Smooth muscle cell of the brain vasculature (primary cell): ENCODE data around the gene OR6C74.

ENCODE experiments used
- DNase-seq: peaks from one replicate; pipeline ENCODE4 v3.0.0-alpha.2; 2012; ENCODE audit warnings: low read depth, low spot score

OR6C74 gene

DNA sequence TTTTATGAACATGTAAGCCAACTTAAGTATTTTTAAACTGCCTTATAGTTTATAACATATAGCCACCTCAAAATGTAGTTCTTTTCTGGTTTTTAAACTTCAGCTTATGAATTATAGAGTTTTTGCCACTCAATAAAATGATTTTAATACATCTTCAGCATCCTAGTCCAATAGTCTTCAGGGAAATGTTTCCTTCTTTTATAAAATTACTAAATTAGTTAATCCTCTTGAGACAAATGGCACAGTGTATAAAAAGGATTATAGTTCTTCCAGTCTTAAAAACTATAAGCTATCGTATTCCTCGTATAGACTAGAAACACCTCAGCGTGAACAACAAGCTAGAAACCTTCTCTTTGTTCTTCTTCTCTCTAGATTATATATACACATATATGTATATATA lies at the start of gene OR6C74:
OR6C74 (plus strand) TSS at position 301 of the 400 bp plus-strand sequence. CDS start 2,679 bp downstream, outside the sequence.
- DNase-seq, result no peak

DNA sequence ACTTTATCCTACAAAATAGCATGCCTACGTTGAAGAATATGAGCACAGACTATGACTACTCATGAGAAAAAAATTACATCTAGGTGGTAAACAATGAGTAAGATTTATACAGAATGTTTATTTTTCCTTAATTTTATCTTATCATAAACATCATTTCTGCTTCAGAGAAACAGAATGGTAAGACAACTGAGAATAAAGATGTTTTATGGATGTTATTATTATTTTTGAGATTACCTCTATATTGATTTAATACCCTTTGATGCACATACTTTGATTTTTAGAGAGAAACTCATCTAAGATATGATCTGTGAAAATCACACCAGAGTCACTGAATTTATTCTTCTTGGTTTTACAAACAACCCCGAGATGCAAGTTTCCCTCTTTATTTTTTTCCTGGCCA lies 23.7 kb upstream of the OR6C74 start, which contains the start of gene OR10A7:
OR10A7 (plus strand) TSS at position 301 of the 400 bp plus-strand sequence; CDS start at position 301, 0 bp downstream.
- no peak for DNase-seq

DNA sequence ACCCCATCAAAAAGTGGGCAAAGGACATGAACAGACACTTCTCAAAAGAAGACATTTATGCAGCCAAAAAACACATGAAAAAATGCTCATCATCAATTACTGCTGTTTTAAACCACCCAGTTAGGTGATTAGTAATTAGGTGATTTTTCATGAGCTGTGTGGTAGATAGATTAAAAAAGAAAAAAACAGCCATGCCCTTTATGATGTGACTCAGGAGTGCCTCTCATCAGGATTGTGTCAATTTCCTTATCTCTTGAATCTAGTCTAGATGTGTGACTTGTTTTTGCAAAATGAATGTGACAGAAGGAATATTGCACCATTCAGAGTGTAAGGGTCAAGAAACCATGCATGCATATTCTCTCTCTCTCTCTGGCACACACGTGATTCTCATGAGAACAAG lies 17.9 kb upstream of the OR6C74 start:
- no peak for DNase-seq

DNA sequence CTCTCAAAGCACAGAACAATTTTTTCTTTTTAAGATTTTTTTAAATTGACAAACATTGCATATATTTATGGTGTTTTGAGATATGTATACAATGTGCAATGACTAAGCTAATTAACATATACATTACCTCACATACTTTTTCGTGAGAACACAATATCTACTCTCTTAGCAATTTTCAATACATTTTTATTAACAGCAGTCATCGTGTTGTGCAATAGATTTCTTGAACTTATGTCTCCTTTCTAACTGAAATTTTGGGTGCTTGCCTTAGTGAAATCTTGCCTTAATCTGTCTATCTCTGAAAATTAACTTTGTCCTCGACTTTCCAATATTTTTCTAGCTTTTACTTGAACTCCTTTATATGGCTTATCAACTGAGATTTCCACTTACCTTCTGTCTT lies 16.8 kb upstream of the OR6C74 start:
- no peak for DNase-seq

DNA sequence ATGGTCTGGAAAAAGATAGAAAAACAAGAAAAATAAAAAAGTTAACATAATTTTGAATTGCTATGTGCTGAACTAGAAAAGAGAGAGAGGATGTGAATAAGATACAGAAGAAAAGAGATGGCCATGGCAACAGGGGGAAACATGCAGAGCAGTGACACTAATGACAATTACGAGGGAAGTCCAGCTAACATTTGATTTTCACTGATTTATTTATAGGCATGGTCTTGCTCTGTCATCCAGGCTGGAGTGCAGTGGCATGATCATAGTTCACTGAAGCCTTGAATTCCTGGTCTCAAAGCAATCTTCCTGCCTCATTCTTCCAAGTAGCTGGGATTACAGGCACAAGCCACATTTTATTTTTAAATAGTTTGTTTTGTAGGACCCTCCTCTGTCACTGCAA lies 1.8 kb downstream of the OR6C74 start:
- no peak for DNase-seq

DNA sequence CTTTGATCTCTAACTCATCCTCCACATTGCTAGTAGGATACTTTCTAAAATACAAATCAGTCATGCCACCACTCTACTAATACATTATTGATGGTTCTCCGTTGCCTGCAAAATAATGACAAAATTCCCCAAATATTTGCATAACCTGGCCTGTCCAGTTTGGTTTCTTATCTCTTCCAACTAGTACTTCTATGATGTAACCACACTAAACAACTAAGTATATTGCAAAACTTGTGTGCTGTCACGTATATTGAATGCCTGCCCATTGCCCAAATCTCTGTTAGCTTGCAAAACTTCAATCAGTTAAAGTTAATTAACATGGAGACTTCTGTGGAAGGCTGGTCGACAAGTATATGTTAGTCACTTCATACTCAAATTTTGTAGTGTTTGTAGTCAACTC lies 6.5 kb downstream of the OR6C74 start:
- no peak for DNase-seq

DNA sequence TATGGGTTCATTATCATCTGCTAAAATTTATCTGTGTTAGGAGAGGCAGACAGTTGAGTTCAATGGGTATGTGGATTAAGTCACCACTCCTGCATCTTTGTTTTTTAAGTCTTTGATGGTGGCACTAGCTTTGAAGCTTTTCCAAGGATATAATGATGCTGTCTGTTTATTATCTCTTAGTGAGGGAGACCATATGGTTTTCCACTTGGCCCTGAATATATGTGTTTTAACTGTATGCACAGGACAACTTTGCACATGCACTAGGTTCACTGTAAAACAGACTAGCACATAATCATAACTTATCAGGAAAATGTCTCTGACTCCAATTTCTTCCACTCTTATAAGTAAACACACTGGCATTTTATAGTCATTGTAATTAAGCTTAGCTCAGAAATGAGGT lies 8.9 kb downstream of the OR6C74 start:
- DNase-seq, result no peak

DNA sequence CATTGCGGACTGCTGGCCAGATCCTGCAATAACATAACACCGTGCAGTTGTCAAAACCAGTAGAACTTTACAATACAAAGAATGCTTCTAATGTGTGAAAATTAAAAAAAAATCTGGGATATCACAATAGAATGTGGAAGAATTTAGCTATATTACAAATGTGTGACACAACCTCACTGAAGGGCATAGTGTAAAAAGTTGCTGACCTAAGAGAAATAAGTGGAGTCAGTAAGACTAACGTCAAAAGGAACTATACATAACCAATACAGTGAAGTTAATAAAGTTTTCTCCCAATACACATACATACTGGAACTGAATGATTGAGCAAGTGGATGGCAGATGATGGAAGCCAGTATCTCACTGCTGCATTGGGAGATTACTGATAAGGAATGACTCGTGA lies 12.4 kb downstream of the OR6C74 start:
- DNase-seq, result no peak

DNA sequence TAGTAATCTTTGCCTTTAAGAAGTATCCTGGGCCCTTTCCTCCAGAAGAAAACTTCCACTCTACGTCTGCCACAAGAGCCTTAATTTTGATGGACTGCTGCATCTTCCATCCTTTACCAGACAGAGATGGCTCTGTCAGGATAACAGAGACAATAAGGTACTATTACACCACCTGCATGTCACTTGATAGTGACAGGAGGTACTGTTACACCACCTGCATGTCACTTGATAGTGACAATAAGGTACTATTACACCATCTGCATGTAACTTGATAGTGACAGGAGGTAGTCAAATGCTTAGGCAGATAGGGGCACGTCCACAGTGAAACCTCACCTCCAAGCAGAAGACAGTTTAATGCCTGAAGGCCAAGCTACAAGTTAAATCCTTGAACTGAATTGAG lies 13.9 kb downstream of the OR6C74 start:
- DNase-seq, result no peak

DNA sequence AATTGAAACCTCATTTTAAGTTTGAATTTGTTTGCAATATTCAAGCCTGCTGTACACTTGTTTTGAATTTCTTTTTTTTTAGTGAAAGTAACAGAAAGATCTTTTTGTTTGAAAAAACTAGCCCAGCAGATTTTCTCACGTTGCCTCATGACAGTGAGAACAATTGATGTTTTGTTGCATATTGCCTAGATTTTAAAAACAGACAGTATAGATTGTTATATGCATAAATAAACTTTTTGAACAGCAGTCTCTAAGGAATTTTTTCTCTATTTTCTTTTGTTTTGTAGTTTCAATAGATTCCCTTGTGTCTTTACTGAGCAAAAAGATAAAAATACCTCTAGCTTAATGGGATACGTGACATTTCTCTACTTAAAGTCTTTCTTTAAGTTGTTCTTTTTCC lies 36.6 kb downstream of the OR6C74 start:
- DNase-seq, result no peak

DNA sequence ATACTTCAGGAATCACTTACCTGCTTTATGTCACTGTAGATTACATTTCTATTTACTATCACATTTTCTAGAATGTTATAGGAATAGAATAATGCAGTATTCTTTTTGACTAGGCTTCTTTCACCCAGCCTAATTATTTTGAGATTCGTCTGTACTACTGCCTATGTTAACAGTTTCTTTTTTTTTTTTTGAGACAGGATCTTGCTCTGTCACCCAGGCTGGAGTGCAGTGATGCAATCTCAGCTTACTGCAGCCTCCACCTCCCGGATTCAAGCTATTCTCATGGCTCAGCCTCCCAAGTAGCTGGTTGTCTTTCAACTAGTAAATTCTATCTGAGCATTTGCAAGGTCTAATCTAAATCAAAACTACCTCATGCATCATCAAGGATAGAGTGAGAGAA lies 45.6 kb downstream of the OR6C74 start:
- no peak for DNase-seq
